BLaER1 (cell line): ENCODE data around the gene PACSIN2.
A peak's percentile ranks its signal among the peaks of the same experiment; 100 is the strongest.
"Not testable (repeated sequence)": the region's sequence is repeated elsewhere in the genome, so short reads cannot be mapped to it uniquely, and the experiment has no call there.

Source experiments
- H3K27ac ChIP-seq: shearing (Covaris generic); formaldehyde crosslinking; 2 replicates; pipeline ENCODE4 v1.8.1; 2022
- H3K27me3 ChIP-seq: shearing (Covaris generic); formaldehyde crosslinking; 2 replicates; pipeline ENCODE4 v1.8.1; 2022
- H3K36me3 ChIP-seq: shearing (Covaris generic); formaldehyde crosslinking; 2 replicates; pipeline ENCODE4 v1.8.1; 2022
- H3K4me1 ChIP-seq: shearing (Covaris generic); formaldehyde crosslinking; 2 replicates; pipeline ENCODE4 v1.8.1; 2022
- H3K4me2 ChIP-seq: shearing (Covaris generic); formaldehyde crosslinking; 2 replicates; pipeline ENCODE4 v1.8.1; 2022
- H3K4me3 ChIP-seq: shearing (Covaris generic); formaldehyde crosslinking; 2 replicates; pipeline ENCODE4 v1.8.1; 2022
- H3K9ac ChIP-seq: shearing (Covaris generic); formaldehyde crosslinking; 2 replicates; pipeline ENCODE4 v1.8.1; 2022
- H3K9me3 ChIP-seq: shearing (Covaris generic); formaldehyde crosslinking; 2 replicates; pipeline ENCODE4 v1.8.1; 2022
- H4K20me1 ChIP-seq: shearing (Covaris generic); formaldehyde crosslinking; 2 replicates; pipeline ENCODE4 v1.8.1; 2022
- Cebpa-rat ChIP-seq: shearing (Covaris generic); IDR thresholded peaks from 2 replicates; pipeline ENCODE4 v1.8.1; 2022

Gene PACSIN2

DNA sequence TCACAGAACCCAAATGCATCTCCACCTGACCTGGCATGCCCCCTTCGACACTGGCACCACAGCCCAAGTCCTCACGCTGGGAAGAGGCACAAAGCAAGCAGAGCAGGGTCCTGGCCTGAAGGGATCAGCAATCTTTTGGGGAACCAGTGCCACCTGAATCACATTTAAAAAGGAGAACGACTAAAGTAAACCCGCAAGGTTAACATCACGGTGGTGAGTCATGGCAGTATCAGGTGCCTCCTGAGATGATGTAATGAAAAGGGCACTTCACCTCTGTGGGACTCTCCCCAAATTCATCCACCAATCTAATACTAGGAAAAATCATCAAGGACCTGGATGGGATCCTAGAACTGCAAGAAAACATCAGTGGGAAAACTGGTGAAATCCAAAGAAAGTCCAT lies 44.9 kb downstream of the PACSIN2 start:
- Histone ChIP-seq H3K4me3 (no peak overlapping the region), H3K27ac (no peak overlapping the region), H3K27me3 (no peaks in the 10 kb centered on the region), H3K4me1 (peaks cover 7% of the 10 kb centered on the region), H3K4me2 (no peak overlapping the region), H4K20me1 (peaks cover 76% of the 10 kb centered on the region), H3K9me3 (peaks cover 49% of the 10 kb centered on the region), H3K36me3 (peaks cover 61% of the 10 kb centered on the region), H3K9ac (no peak overlapping the region)
- TF ChIP-seq Cebpa-rat, result no peak

DNA sequence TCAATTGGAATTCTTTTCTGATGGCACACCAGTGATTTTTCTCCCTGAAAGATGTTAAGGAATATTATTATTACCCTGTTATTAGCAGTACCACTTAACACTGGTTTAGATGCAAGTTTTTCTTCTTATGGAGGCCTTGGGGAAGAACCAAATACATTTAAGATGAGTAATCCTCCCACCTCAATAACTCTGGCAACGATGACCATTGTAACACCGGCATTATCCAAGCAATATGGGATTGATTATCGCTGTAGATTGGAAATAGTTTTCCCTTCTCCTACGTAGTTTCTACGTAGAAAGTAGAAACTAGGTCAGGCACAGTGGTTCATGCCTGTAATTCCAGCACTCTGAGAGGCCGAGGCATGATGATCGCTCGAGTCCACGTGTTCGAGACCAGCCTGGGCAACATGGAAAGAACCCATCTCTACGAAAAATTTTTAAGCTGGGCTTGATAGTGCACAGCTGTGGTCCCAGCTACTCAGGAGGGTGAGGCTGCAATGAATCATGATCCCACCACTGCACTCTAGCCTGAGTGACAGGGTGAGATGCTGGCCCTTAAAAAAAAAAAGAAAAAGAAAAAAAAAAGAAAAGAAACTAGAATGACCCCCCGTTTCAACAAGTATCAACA lies 45.5 kb downstream of the PACSIN2 start:
- H3K4me3 ChIP-seq, result no peak overlapping the region
- H3K27ac ChIP-seq, result no peak overlapping the region
- peaks cover 76% of the 10 kb centered on the region for H4K20me1 ChIP-seq
- no peak overlapping the region for H3K9ac ChIP-seq
- H3K27me3 ChIP-seq, result no peaks in the 10 kb centered on the region
- H3K4me1 ChIP-seq, result peaks cover 10% of the 10 kb centered on the region
- peaks cover 66% of the 10 kb centered on the region for H3K36me3 ChIP-seq
- H3K9me3 ChIP-seq, result peaks cover 49% of the 10 kb centered on the region
- TF ChIP-seq Cebpa-rat, result no peak
- H3K4me2 ChIP-seq, result no peak overlapping the region

DNA sequence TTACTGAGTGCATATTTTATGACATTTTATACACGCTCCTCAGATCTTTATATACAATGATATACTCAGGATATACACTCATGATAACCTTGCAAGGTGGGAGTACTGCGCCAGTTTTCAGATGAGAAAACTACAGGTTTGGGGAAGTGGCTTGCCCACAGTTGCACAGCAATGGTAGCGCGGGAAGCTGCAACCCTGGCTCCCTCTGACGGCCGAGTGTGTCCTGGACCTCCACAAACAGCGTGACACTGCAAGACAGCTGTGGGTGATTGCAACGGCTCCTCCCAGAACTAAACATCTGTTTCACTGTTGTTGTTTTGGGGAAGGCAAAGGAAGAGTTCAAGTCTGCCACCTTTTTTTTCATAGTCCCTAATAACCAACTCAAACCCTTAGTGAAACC lies 47.0 kb downstream of the PACSIN2 start:
- Histone ChIP-seq H3K9ac (no peak overlapping the region), H3K4me3 (no peak overlapping the region), H4K20me1 (peaks cover 77% of the 10 kb centered on the region), H3K4me2 (no peak overlapping the region), H3K36me3 (peaks cover 63% of the 10 kb centered on the region), H3K9me3 (peaks cover 35% of the 10 kb centered on the region), H3K4me1 (peaks cover 15% of the 10 kb centered on the region), H3K27ac (no peak overlapping the region), H3K27me3 (no peaks in the 10 kb centered on the region)
- no peak for TF ChIP-seq Cebpa-rat

DNA sequence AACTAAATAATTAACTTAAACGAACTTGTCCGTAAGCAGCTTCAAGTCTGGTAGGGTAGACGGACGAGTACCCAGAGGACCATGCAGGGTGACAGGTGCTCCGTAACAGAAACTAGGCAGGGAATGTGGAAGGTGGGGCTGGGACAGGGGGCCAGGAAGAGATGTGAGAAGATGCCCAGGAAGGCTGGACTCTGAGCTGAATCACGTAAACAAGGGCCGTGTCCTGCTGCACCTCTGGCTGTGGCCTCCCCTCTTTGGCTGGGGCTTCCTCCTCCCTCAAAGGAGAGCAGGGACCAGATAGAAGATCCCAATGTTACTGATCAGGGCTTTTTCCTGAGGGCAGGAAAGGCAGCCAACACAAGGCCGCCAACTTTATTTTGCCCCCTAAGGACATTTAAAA lies 47.9 kb downstream of the PACSIN2 start:
- no peak for TF ChIP-seq Cebpa-rat
- H4K20me1 ChIP-seq, result peaks cover 80% of the 10 kb centered on the region
- no peak overlapping the region for H3K4me2 ChIP-seq
- H3K36me3 ChIP-seq, result peaks cover 56% of the 10 kb centered on the region
- H3K4me1 ChIP-seq, result peaks cover 20% of the 10 kb centered on the region
- no peak overlapping the region for H3K27ac ChIP-seq
- no peak overlapping the region for H3K4me3 ChIP-seq
- H3K9ac ChIP-seq, result no peak overlapping the region
- no peaks in the 10 kb centered on the region for H3K27me3 ChIP-seq
- peaks cover 26% of the 10 kb centered on the region for H3K9me3 ChIP-seq

DNA sequence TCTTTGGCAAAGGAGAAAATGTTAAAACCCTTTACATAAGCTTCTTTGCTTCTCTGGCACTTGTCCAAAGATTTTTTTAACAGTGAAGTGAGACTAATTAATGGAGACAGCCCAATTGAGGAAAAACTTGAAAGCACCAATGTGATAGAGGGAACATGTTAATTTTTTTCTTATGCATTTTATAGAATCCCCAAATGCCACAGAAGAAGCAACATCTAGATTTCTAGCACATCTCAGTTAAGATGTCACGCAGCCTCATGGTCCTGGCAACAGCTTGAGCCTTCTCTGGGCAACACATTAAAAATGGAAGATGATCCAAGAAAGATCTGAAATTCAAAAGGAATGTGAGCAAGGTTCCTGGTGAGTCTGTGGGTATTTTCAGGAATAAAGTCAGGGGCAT lies 48.5 kb downstream of the PACSIN2 start:
- H3K36me3 ChIP-seq, result peaks cover 53% of the 10 kb centered on the region
- H3K27me3 ChIP-seq, result no peaks in the 10 kb centered on the region
- H3K4me1 ChIP-seq, result peaks cover 25% of the 10 kb centered on the region
- no peak overlapping the region for H3K27ac ChIP-seq
- no peak for TF ChIP-seq Cebpa-rat
- H3K4me3 ChIP-seq, result no peak overlapping the region
- H3K9ac ChIP-seq, result no peak overlapping the region
- peaks cover 85% of the 10 kb centered on the region for H4K20me1 ChIP-seq
- H3K4me2 ChIP-seq, result no peak overlapping the region
- H3K9me3 ChIP-seq, result peaks cover 21% of the 10 kb centered on the region

DNA sequence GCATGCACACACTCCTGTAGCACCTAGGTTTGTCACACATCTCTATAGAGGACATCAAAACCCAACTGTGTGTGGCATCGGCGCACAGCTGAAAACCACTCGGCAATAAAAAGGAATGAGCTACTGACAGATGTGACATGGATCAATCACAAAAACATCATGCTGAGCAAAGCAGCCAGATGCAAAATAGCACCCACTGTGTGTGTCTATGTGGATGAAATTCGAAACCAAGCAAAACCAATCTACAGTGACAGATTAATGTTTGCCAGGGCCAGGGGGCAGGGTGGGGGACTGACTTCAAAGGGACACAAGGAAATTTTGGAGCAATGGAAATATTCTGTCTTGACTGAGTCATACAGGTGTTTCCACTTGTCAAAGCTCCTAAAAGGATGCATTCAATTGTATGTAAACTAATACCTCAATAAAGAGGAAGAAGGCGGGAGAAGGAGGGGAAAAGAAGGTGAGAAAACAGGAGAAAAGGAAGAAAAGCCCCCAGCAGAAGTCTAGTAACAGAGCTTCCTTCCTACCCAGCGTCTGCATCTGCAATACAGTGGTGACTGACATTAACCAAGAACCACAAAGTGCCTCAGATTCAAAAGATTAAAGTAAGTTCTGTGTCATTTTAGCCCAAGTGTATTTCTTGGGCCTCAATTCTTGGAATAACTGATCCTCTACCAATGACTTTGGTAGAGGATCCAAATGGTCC lies 49.8 kb downstream of the PACSIN2 start:
- Histone ChIP-seq H3K4me1 (peaks cover 39% of the 10 kb centered on the region), H3K36me3 (peaks cover 43% of the 10 kb centered on the region), H3K27me3 (no peaks in the 10 kb centered on the region), H3K4me2 (peak overlapping the region; percentile 11), H3K9ac (no peak overlapping the region), H4K20me1 (peaks cover 97% of the 10 kb centered on the region), H3K27ac (no peak overlapping the region), H3K9me3 (peaks cover 9% of the 10 kb centered on the region; the same call in 1 of the 2 replicates), H3K4me3 (no peak overlapping the region)
- no peak for TF ChIP-seq Cebpa-rat

DNA sequence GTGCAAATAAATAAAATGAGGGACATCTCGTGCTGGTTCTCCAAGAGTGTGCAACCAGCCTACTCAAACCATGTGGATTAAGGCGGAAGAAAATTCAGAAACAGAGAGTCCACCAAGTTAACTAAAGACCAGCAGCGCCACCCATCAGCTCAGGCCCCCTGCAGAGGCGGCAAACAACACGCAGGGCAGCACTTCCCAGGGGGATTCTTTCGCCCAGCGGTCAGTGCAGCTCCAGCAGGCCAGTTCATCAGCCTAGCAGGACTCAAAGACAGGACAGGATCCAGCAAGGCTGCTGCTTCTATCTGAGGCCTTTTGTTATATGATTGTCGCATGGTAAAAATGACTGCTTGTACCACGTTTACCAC lies 51.7 kb downstream of the PACSIN2 start:
- Histone ChIP-seq H3K27me3 (no peaks in the 10 kb centered on the region), H3K9ac (no peak overlapping the region), H3K4me2 (no peak overlapping the region), H3K9me3 (no peaks in the 10 kb centered on the region), H4K20me1 (peaks cover 98% of the 10 kb centered on the region), H3K36me3 (peaks cover 27% of the 10 kb centered on the region), H3K27ac (no peak overlapping the region), H3K4me1 (peaks cover 49% of the 10 kb centered on the region), H3K4me3 (no peak overlapping the region)
- no peak for TF ChIP-seq Cebpa-rat

DNA sequence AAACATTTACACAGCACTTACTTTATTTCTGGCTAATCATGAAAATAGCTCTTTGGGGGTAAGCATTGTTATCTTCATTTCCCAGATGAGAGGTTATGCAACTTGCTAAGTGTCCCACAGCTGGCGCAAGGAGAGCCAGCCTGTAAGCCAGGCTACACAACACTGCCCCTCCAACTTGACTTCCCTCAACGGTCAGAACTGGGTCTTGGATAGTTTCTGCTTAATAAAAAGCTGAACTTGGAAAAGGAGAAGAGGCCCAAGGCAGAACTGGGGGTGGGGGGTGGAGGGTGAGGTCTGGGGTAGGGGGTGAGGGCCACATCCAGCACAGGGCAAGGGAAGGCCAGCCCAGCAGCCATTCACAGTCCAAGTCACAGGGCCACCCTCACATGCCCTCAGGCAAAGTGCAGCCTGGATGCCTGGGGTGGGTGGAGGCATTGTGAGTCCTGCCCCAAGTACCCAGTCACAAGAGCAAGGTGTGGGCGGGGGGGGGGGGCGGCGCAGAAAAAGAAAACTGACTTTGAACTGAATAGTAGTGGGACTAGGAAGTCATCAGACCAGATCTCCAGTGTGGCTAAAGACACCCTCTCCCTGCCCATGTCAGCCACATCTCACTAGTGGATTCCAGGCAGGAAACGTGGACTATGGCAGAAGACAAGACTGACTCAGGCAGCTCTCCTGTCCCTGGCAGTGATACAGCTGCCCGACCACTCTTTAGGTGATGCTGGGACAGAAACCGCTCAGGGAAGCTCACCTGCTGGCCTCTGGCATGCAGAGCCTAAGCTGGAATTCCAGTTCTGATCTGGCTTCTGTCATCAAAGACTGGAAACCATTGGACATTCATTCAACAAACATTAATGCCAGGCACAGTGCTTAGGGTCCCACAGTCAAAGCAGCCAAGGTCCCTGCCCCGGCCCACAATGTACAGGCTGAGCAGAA lies 52.4 kb downstream of the PACSIN2 start:
- Histone ChIP-seq H3K27ac (no peak overlapping the region), H3K9me3 (no peaks in the 10 kb centered on the region), H3K4me1 (peaks cover 49% of the 10 kb centered on the region), H3K27me3 (no peaks in the 10 kb centered on the region), H3K36me3 (peaks cover 23% of the 10 kb centered on the region), H3K4me2 (no peak overlapping the region; the same call in 1 of the 2 replicates), H3K9ac (no peak overlapping the region), H4K20me1 (peaks cover 98% of the 10 kb centered on the region), H3K4me3 (no peak overlapping the region)
- TF ChIP-seq Cebpa-rat, result no peak

DNA sequence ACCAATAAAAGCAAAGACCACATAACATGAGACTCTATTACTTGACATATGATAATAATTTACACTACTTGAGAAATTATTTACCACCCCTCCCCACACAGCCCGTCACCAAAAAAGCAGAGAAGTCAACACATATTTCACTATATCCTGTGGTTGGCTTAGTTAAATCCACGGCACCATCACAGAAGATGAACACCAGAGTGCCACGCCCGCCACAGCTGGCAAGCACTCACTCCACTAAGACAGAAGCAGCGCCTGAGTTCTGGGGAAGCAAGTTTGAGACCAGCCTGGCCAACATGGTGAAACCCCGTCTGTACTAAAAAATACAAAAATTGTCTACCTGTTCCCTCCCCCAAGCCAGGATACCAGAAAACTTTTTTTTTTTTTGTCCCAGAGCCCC lies 53.1 kb downstream of the PACSIN2 start:
- Histone ChIP-seq H3K4me3 (no peak overlapping the region), H4K20me1 (peaks cover 98% of the 10 kb centered on the region), H3K27ac (no peak overlapping the region), H3K9me3 (peaks cover 2% of the 10 kb centered on the region), H3K4me1 (peaks cover 49% of the 10 kb centered on the region), H3K27me3 (no peaks in the 10 kb centered on the region), H3K9ac (no peak overlapping the region), H3K4me2 (no peak overlapping the region), H3K36me3 (peaks cover 19% of the 10 kb centered on the region)
- no peak for TF ChIP-seq Cebpa-rat

DNA sequence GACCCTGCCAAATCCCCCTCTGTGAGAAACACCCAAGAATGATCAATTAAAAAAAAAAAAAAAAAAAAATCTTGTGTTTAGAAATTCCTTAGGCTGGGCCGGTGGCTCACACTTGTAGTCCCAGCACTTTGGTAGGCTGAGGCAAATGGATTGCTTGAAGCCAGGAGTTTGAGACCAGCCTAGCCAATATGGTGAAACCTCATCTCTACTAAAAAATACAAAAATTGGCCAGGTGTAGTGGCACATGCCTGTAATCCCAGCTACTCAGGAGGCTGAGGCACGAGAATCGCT lies 53.6 kb downstream of the PACSIN2 start:
- Histone ChIP-seq H4K20me1 (peaks cover 98% of the 10 kb centered on the region), H3K36me3 (peaks cover 22% of the 10 kb centered on the region), H3K4me1 (peaks cover 49% of the 10 kb centered on the region)
- H3K27me3 ChIP-seq, H3K27ac ChIP-seq, H3K4me3 ChIP-seq, H3K4me2 ChIP-seq, H3K9ac ChIP-seq, H3K9me3 ChIP-seq: not testable (repeated sequence)
